ENCODE data around the gene SLC47A1.
"Not testable (repeated sequence)": the region's sequence is repeated elsewhere in the genome, so short reads cannot be mapped to it uniquely, and the experiment has no call there.

Gene SLC47A1

GRCh38 chr17:19523690-19524089 is 10.0 kb upstream of the SLC47A1 start:
- no peak for DNase-seq

DNA sequence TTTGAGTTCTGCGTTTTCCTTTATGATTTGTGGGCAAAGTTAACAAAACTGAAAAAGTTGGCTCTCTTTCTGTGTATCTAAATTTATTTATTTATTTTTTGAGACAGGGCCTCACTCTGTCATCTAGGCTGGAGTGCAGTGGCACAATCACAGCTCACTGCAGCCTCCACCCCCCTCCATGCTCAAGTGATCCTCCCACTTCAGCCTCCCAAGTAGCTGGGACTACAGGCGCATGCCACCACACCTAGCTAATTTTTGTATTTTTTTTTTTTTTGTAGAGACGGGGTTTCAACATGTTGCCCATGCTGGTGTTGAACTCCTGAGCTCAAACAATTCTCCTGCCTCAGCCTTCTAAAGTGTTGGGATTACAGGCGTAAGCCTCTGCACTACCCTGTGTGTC is 6.7 kb upstream of the SLC47A1 start:
- not testable (repeated sequence) for DNase-seq

DNA sequence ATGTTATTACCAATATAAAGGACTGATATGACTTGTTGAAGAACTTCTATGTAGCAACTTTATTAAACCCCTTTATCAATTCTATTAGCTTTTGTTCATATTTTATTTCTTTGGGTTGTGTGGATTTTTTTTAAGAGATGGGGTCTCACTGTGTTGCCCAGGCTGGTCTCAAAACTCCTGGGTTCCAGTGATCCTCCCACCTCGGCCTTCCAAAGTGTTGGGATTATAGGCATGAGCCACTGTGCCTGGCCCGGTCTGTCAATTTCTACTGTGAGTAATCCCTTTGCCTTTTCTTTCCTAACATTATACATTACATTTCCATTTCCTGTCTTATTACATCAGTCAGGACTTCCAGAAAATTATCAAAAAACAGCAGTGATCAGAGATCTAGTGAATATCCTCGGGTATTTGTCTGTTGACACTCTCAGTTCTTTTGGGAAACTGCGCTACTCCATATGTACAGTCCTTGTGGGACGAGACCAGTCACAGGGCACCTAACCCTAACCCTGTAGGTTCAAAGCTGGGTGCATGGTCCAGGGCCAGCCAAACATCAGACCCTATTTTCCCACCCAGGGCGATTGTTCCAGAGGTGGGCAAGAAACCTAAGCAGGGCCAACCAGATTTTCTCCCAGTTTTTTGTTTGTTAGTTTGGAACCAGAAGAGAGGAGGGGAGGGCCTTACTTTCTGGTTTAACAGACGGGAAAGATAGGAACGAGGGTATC is 1.7 kb upstream of the SLC47A1 start:
- no peak for DNase-seq

DNA sequence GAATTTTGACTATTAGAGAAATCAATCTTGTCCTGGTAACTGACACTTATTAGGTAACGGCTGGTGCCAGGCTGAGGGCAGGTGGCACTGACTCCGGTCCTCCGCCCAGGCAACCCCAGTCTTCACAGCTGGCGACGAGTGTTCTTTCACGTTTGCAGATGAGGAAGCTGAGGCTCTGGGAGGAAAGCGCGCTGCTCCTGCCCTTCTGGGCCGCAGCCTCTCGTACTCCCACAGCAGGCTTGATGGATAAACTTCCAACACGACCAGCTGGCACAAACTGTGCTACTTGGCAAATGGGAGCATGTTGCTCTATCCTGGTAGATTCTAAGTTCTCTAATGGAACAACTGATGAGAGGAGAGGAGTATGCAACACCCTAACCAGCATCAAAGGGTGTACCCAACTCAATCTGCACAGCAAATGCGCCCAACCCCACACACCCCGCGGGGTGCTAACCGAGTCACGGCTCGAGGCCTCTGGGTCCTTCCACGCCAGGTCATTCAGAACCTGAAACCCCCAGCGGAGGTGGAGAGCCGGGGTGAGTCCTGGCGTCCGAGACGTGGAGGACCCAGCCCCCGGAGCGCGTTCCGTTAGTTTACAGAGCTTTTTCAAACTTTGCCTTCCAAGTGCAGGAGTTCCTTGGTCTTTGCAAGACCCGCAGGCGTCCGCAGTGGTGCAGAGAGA is 477 bp upstream of the SLC47A1 start:
- no peak for DNase-seq

DNA sequence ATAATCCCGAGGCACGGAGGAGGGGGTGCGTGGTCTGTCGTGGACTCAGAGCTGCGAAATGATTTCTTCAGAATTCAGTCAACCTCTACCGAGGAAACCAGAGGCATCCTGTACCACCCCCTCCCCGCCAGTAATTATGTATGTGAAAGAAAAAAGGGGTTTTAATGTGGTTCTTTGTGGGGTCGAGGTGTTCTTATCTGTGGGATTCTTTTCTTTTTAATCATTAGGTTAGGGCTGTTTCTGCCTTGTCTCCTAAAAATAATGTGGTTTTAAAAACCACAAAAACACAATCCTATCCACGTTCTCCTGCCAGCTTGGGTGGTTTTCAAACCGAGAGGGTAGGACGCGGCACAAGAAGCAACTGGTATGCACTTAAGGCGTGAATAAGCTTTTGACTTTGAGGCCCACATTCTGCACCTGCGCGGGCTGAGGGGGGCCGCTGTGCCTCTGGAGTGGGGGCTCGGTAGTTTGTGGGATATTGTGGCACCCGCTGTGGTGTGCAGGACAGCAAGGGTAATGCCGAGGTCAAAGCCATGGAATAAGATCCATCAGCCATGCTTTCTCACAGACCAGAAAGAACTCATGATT is 1.0 kb downstream of the SLC47A1 start:
- no peak for DNase-seq

DNA sequence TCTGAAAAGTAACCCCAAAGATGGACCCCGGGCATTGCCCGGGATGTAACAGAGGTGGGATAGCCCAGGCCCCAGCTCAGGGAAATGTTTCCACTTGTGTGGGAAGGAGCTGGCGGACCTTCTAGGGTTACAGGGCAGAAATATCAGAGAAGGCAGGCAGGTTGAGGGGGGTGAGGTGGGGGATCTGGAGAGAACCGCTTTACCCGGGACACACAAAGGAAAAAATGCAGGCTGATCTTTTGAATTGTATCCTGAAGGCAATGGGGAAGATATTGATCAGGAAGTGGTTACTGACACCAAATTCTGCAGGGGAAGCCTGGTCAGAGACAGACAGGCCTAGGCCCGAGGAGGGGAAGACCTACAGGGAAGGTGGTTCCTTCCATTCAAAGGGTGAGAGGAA is 3.5 kb downstream of the SLC47A1 start:
- no peak for DNase-seq

GRCh38 chr17:19538095-19539039 is 4.7 kb downstream of the SLC47A1 start:
- DNase-seq: no peak

- no peak for DNase-seq
Measured at GRCh38 chr17:19539040-19539399, 5.4 kb downstream of the SLC47A1 start.

DNA sequence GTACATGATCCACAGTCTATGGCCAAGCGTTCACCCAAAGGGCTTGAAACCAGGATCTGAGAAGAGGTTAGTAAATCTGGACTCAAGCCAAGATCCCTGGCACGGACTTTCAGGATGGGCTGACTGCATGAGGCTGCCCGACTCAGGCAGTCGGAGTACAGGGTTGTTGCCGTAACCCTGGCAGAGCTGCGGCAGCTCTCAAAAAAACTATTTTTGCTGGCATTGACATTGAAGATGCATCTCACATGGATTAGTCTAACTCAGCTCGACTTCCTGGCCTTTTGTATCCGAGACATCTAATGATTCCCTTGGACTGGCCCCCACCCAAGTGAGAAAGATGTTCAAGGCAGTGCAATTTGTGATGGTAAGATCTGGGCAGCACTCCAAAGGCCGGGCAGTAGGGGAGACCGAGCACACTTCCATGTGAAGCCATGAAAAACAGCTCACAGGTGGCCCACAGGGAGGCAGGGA is 6.2 kb downstream of the SLC47A1 start:
- no peak for DNase-seq

DNA sequence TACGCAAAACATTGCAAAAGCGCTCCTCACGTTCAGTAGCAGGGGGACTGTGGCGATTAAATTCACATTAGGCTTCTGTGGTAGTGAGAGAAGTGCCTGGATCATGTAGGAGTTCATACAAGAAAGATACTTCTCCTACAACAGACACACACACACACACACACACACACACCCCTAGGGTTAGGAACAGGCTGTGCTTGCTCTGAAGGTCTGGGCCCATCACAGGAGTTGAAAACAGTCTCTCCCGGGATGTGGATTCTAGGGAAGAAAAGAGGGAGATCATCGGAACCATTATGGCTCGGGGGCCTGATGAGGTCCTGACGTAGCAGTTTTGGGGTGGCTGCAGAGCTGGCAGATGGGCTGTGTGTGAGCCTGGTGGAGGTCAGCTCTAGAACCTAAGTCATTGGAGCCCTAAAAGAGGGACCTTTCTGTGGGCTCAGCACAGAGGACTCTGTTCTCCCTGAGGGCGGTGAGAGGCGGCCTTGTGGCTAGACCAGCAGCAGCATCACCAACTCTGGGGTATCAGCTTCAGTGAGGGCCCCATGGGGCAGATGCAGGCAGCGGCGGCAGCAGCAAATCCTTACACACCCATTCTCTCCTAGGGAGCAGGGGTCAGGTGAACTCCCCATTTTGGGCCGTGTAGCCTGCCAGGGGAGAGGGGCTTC is 7.2 kb downstream of the SLC47A1 start:
- DNase-seq: no peak

- DNase-seq: no peak
Measured at GRCh38 chr17:19541445-19541844, 7.8 kb downstream of the SLC47A1 start.

DNA sequence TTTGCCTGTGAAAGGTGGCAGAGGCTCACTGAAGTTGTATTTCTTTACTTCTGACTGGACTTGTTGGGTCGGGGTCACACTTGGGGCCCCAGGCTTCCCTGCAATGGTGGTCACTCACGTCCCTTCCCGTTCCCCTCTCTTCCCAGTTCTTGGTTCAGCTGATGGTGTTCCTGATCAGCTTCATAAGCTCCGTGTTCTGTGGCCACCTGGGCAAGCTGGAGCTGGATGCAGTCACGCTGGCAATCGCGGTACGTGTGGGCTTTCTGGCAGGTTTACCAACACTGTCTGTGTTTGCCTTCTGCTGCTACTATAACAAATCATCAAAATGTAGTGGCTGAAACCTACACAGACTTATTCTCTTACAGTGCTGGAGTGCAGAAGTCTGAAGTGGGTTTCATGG is 8.6 kb downstream of the SLC47A1 start:
- no peak for DNase-seq

GRCh38 chr17:19544366-19544765 is 10.7 kb downstream of the SLC47A1 start:
- DNase-seq: no peak

- no peak for DNase-seq
Measured at GRCh38 chr17:19546289-19547065, 12.8 kb downstream of the SLC47A1 start.

GRCh38 chr17:19549746-19550623 is 16.3 kb downstream of the SLC47A1 start:
- no peak for DNase-seq

- DNase-seq: no peak
Measured at GRCh38 chr17:19551165-19551564, 17.5 kb downstream of the SLC47A1 start.

- no peak for DNase-seq
Measured at GRCh38 chr17:19551591-19552148, 18.0 kb downstream of the SLC47A1 start.

DNA sequence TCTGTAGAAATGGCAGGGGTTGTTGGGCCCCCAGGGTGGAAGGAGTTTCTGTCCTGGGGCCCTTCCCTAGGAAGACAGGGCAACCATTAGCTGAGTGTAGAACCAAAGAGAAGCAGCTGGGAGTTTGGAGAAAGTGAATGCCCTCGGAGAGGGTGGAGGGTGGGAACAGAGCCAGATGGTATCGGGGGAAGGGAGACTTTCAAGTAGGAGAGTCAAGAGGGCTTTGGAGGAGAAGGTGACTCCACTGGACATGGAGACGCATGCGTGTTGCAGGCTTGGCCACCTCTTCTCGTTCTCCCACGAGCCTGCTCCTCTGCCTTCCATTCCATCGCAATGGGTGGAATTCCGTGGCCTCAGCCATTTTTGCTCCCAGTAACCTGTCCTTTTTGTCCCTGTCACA is 19.4 kb downstream of the SLC47A1 start:
- DNase-seq: no peak

DNA sequence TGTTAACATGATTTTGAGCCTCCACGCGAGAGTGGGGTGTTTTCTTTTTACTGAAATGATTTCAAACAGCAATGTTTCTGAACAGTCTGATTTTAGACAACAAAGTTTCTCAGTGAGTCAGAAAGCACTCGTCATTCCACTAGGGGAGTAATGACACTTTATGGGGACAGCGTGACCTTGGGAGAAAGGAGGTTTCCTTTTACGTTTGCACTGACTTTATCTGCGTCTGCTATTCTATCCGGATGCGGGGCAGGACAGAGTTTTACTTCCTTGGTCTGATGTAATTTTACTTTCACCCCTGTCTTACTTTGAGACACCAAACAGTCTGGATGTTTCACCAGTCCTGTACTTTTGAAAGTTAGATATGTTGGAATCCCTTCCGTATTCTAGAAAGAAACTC is 20.7 kb downstream of the SLC47A1 start:
- no peak for DNase-seq

- DNase-seq: no peak
Measured at GRCh38 chr17:19555746-19556145, 22.1 kb downstream of the SLC47A1 start.
